Caco-2 (cell line): ENCODE results near the gene ZNF274. TPM values are rescaled to one million over a fixed set of nuclear protein-coding genes. Genes with fewer than 3 reads are reported as not detected.

Experiments used
- BruUV-seq: library from RNA; stranded (reverse); fragments of 400-500 nt; replicated peaks from 2 replicates; lab custom pipeline; 2021; lab: Mats Ljungman, UMichigan
- CTCF ChIA-PET: fragments of 300-600 bp; sonication (Branson Sonifier 250); formaldehyde crosslinking; loops from one replicate; lab custom pipeline; 2022; ENCODE audit warnings: antibody characterized with exemption; lab: Charles Lee
- POLR2A ChIA-PET: fragments of 300-600 bp; sonication (Branson Sonifier 250); formaldehyde crosslinking; loops from one replicate; lab custom pipeline; 2022; ENCODE audit warnings: antibody characterized with exemption; lab: Charles Lee
- DNase-seq, 2 experiments: peaks; one replicate each; pipeline versions ENCODE4 v3.0.0 to v3.0.0-alpha.2; 2020 to 2022
- H3K27me3 ChIP-seq: replicated peaks from 2 replicates; pipeline ENCODE4 v1.6.0; 2011; ENCODE audit warnings: low read length; ENCODE audit not compliant: control insufficient read depth, insufficient read depth
- H3K36me3 ChIP-seq: 2 replicates; pipeline ENCODE4 v1.5.1; 2011; ENCODE audit warnings: low read length; ENCODE audit not compliant: control insufficient read depth, insufficient read depth
- H3K4me1 ChIP-seq: fragments of 250-450 bp; sonication (Bioruptor Pico); 2 replicates; pipeline ENCODE4 v1.5.1; 2020; ENCODE audit warnings: mild to moderate bottlenecking
- H3K4me3 ChIP-seq: 2 replicates; pipeline ENCODE4 v1.5.1; 2011; ENCODE audit warnings: low read depth, mild to moderate bottlenecking, control low read depth, low read length
- H3K9me3 ChIP-seq: fragments of 250-450 bp; sonication (Bioruptor Pico); 2 replicates; pipeline ENCODE4 v1.5.1; 2020; ENCODE audit warnings: mild to moderate bottlenecking, moderate library complexity
- H3K27ac Mint-ChIP-seq: one replicate; pipeline ENCODE4 v1.8.0; 2022; ENCODE audit warnings: mixed read lengths; ENCODE audit not compliant: unreplicated experiment
- H3K27me3 Mint-ChIP-seq: one replicate; pipeline ENCODE4 v1.8.0; 2022; ENCODE audit warnings: mixed read lengths; ENCODE audit not compliant: insufficient read depth, unreplicated experiment
- H3K36me3 Mint-ChIP-seq: one replicate; pipeline ENCODE4 v1.8.0; 2022; ENCODE audit warnings: mild to moderate bottlenecking, mixed read lengths; ENCODE audit not compliant: insufficient read depth, unreplicated experiment
- H3K4me1 Mint-ChIP-seq: one replicate; pipeline ENCODE4 v1.8.0; 2022; ENCODE audit warnings: low read depth, mixed read lengths; ENCODE audit not compliant: unreplicated experiment
- H3K4me3 Mint-ChIP-seq: one replicate; pipeline ENCODE4 v1.8.0; 2022; ENCODE audit warnings: mild to moderate bottlenecking, moderate library complexity, mixed read lengths; ENCODE audit not compliant: unreplicated experiment
- H3K9me3 Mint-ChIP-seq: one replicate; pipeline ENCODE4 v1.8.0; 2022; ENCODE audit warnings: mixed read lengths; ENCODE audit not compliant: unreplicated experiment
- intact Hi-C: fragments of 100-400 bp; cut with micrococcal nuclease; formaldehyde crosslinking; loops from one replicate; pipeline ENCODE4 v1.10.0; 2022; ENCODE audit not compliant: unreplicated experiment
- total RNA-seq: library from RNA; stranded (reverse); gene quantifications from 2 replicates; pipeline ENCODE4 v1.2.3, GENCODE V29; 2022
- TF ChIP-seq, protein P1 (sequence below), 2 experiments: fragments of 200-600 bp in 1 of 2; IDR thresholded peaks; 1 replicate in 1 of 2; 2 replicates in 1 of 2; pipeline versions ENCODE4 v1.5.1 to v1.8.0; 2011 to 2022; ENCODE audit warnings: antibody characterized with exemption in 1 of 2, control low read depth in 1 of 2, inconsistent platforms in 1 of 2, low read depth in 1 of 2, low read length in 1 of 2, mild to moderate bottlenecking in 1 of 2, moderate library complexity in 1 of 2; ENCODE audit not compliant: insufficient read depth in 1 of 2, severe bottlenecking in 1 of 2, unreplicated experiment in 1 of 2

The ZNF274 gene
- total RNA-seq, 1 experiment from 2014 or later = 19.9 TPM

DNA sequence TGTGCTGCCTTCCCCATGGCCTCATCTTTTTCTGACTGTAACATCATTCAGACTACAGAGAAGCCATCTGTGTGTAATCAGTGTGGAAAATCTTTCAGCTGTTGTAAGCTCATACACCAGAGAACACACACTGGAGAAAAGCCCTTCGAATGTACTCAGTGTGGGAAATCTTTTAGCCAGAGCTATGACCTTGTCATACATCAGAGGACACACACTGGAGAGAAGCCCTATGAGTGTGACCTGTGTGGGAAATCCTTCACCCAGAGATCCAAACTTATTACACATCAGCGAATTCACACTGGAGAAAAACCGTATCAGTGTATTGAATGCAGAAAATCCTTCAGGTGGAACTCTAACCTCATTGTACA, 78.7 kb downstream of the ZNF274 start:
- ChIA-PET POLR2A (no interaction called here), CTCF (no interaction called here)
- peaks cover 40% of the 10 kb centered on the region for H3K9me3 Mint-ChIP-seq
- DNase-seq = no peak
- no peaks in the 10 kb centered on the region for H3K27me3 Mint-ChIP-seq
- Histone ChIP-seq H3K9me3 (peaks cover 93% of the 10 kb centered on the region), H3K4me3 (no peak overlapping the region), H3K27me3 (no peaks in the 10 kb centered on the region), H3K4me1 (no peaks in the 10 kb centered on the region), H3K36me3 (peaks cover 21% of the 10 kb centered on the region)
- no TSS peak for BruUV-seq
- peaks cover 100% of the 10 kb centered on the region for H3K36me3 Mint-ChIP-seq
- TF ChIP-seq, protein P1, sequence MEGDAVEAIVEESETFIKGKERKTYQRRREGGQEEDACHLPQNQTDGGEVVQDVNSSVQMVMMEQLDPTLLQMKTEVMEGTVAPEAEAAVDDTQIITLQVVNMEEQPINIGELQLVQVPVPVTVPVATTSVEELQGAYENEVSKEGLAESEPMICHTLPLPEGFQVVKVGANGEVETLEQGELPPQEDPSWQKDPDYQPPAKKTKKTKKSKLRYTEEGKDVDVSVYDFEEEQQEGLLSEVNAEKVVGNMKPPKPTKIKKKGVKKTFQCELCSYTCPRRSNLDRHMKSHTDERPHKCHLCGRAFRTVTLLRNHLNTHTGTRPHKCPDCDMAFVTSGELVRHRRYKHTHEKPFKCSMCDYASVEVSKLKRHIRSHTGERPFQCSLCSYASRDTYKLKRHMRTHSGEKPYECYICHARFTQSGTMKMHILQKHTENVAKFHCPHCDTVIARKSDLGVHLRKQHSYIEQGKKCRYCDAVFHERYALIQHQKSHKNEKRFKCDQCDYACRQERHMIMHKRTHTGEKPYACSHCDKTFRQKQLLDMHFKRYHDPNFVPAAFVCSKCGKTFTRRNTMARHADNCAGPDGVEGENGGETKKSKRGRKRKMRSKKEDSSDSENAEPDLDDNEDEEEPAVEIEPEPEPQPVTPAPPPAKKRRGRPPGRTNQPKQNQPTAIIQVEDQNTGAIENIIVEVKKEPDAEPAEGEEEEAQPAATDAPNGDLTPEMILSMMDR (IDR thresholded peaks at IDR 0.05; ENCODE audit: insufficient read depth in 1 of 2, low read depth in 1 of 2, low read length in 1 of 2, severe bottlenecking in 1 of 2, unreplicated experiment in 1 of 2) = no peak
- no peak overlapping the region for H3K27ac Mint-ChIP-seq
- intact Hi-C loops = no loop called here
- H3K4me3 Mint-ChIP-seq = no peak overlapping the region
- no peaks in the 10 kb centered on the region for H3K4me1 Mint-ChIP-seq

DNA sequence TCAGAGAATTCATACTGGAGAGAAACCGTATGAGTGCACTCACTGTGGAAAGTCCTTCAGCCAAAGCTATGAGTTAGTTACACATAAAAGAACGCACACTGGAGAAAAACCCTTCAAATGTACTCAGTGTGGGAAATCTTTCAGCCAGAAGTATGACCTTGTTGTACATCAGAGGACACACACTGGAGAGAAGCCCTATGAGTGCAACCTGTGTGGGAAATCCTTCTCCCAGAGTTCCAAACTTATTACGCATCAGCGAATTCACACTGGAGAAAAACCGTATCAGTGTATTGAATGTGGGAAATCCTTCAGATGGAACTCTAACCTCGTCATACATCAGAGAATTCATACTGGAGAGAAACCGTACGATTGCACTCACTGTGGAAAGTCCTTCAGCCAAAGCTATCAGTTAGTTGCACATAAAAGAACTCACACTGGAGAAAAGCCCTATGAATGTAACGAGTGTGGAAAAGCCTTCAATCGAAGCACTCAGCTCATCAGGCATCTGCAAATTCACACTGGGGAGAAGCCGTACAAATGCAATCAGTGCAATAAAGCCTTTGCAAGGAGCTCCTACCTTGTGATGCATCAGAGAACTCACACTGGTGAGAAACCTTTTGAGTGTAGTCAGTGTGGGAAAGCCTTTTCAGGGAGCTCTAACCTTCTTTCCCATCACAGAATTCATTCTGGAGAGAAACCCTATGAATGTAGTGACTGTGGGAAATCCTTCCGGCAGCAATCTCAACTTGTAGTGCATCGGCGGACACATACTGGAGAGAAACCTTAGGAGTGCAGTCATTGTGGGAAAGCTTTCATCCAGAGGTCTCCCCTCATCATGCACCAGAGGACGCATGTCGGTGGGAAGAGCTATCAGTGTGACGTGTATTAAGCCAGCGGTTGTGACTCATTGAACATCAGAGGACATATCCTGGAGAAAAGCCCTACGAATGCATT, 79.4 kb downstream of the ZNF274 start:
- Mint-ChIP-seq H3K27ac (no peak overlapping the region), H3K4me3 (peak overlapping the region; percentile 11), H3K36me3 (peaks cover 98% of the 10 kb centered on the region), H3K27me3 (no peaks in the 10 kb centered on the region), H3K4me1 (no peaks in the 10 kb centered on the region), H3K9me3 (peaks cover 37% of the 10 kb centered on the region)
- Histone ChIP-seq H3K9me3 (peaks cover 94% of the 10 kb centered on the region), H3K4me3 (no peak overlapping the region), H3K27me3 (no peaks in the 10 kb centered on the region), H3K36me3 (peaks cover 19% of the 10 kb centered on the region), H3K4me1 (no peaks in the 10 kb centered on the region)
- ChIA-PET POLR2A (no interaction called here), CTCF (no interaction called here)
- BruUV-seq = TSS peak; percentile 25
- TF ChIP-seq, protein P1 (IDR thresholded peaks at IDR 0.05; ENCODE audit: insufficient read depth in 1 of 2, low read depth in 1 of 2, low read length in 1 of 2, severe bottlenecking in 1 of 2, unreplicated experiment in 1 of 2) = no peak
- intact Hi-C loops = no loop called here
- DNase-seq = no peak

GRCh38 chr19:58262922-58263296, 80.0 kb downstream of the ZNF274 start:
- Mint-ChIP-seq H3K9me3 (peaks cover 30% of the 10 kb centered on the region), H3K4me3 (no peak overlapping the region), H3K27me3 (no peaks in the 10 kb centered on the region), H3K4me1 (no peaks in the 10 kb centered on the region), H3K36me3 (peaks cover 91% of the 10 kb centered on the region), H3K27ac (no peak overlapping the region)
- intact Hi-C loops = no loop called here
- H3K27me3 ChIP-seq = no peaks in the 10 kb centered on the region
- DNase-seq = no peak
- TF ChIP-seq, protein P1 (IDR thresholded peaks at IDR 0.05; ENCODE audit: insufficient read depth in 1 of 2, low read depth in 1 of 2, low read length in 1 of 2, severe bottlenecking in 1 of 2, unreplicated experiment in 1 of 2) = no peak
- peaks cover 16% of the 10 kb centered on the region for H3K36me3 ChIP-seq
- H3K4me1 ChIP-seq = no peaks in the 10 kb centered on the region
- H3K9me3 ChIP-seq = peaks cover 88% of the 10 kb centered on the region
- H3K4me3 ChIP-seq = no peak overlapping the region
- ChIA-PET POLR2A (no interaction called here), CTCF (no interaction called here)
- BruUV-seq = no TSS peak

Other genes with a start within 250 kb of the ZNF274 start
- 0.50 and 0.51 TPM in 2 replicates for gene ZNF418, start 247.7 kb upstream of the ZNF274 start, total RNA-seq
- 1.5 and 1.9 TPM in 2 replicates for gene ZNF256, start 235.4 kb upstream of the ZNF274 start, total RNA-seq
- gene C19orf18, start 208.5 kb upstream of the ZNF274 start, total RNA-seq = 0.45 TPM in 1 of 2 replicates, not detected in the other
- 13.0 and 13.9 TPM in 2 replicates for gene ZNF606, start 180.2 kb upstream of the ZNF274 start, total RNA-seq
- not detected in 2 replicates for gene ZSCAN1, start 149.0 kb upstream of the ZNF274 start, total RNA-seq
- not detected in 2 replicates for gene ZNF135, start 123.8 kb upstream of the ZNF274 start, total RNA-seq
- gene ZSCAN18, start 84.8 kb upstream of the ZNF274 start, total RNA-seq = not detected in 2 replicates
- 4.4 and 5.4 TPM in 2 replicates for gene ZNF329, start 32.3 kb upstream of the ZNF274 start, total RNA-seq
- gene ZNF544, start 45.9 kb downstream of the ZNF274 start, total RNA-seq = 48.7 and 53.8 TPM in 2 replicates
- gene ZNF8, start 95.9 kb downstream of the ZNF274 start, total RNA-seq = 8.4 and 8.5 TPM in 2 replicates
- 61.3 and 66.1 TPM in 2 replicates for gene ERVK3-1, start 122.3 kb downstream of the ZNF274 start, total RNA-seq
- gene ZSCAN22, start 143.9 kb downstream of the ZNF274 start, total RNA-seq = 4.0 and 4.3 TPM in 2 replicates
- 1.6 and 2.8 TPM in 2 replicates for gene A1BG, start 170.4 kb downstream of the ZNF274 start, total RNA-seq
- gene ZNF497, start 179.7 kb downstream of the ZNF274 start, total RNA-seq = 1.6 and 1.7 TPM in 2 replicates
- gene ZNF837, start 198.0 kb downstream of the ZNF274 start, total RNA-seq = 2.2 and 2.3 TPM in 2 replicates
- 1,436 and 1,611 TPM in 2 replicates for gene RPS5, start 204.2 kb downstream of the ZNF274 start, total RNA-seq
- 0.73 and 1.3 TPM in 2 replicates for gene RNF225, start 212.6 kb downstream of the ZNF274 start, total RNA-seq
- 4.9 and 5.7 TPM in 2 replicates for gene ZNF584, start 225.6 kb downstream of the ZNF274 start, total RNA-seq